T-helper 2 cell treated with Interferon-gamma antibody and Interleukin-4, amounts not matched to agents 100 ng/mL and 5 ng/mL, for 36 hours (primary cell): ENCODE measurements around the gene REM1. TPM values are rescaled to one million over a fixed set of nuclear protein-coding genes. Genes with fewer than 3 reads are reported as not detected.

Source experiments
- intact Hi-C: fragments of 100-400 bp; cut with micrococcal nuclease; formaldehyde crosslinking; loops from one replicate; pipeline ENCODE4 v1.15.1; 2023
- total RNA-seq: library from RNA; stranded (reverse); gene quantifications from 2 replicates; pipeline ENCODE4 v1.2.3, GENCODE V29; 2022

REM1 gene
- total RNA-seq, 1 donor from 2014 or later: not detected

DNA sequence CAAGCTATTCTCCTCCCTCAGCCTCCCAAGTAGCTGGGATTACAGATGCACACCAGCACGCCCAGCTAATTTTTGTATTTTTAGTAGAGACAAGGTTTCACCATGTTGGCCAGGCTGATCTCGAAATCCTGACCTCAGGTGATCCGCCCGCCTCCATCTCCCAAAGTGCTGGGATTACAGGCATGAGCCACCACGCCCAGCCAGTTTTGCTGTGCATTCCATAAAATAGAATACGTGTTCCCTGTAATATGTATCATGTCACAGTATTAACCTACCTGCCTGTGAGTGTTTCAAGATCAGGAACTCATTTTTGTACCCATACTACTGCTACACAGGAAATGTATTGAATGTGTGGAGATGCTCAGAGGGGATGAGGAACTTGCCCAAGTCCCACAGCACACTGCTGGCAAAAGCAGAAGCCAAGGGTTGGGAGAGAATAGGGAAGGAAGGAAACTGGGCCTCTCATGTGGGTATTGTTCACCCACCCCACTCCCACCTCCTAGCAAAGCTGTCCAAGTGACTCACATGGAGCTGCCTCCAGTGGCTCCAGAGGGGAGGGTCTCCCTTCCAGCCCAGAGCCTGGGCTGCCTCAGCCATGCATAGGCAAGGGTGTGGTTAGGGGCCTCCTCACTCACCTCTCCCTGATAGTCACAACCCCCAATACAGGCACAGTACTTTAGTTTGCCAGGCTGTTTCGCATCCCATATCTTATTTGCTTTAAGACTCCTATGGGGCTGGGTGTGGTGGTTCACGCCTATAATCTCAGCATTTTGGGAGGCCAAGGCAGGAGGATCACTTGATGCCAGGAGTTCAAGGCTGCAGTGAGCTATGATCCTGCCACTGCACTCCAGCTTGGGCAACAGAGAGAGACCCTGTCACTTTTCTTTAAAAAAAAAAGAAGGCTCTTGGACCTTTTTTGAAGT is 48.5 kb downstream of the REM1 start:
- intact Hi-C loops: no loop called here

DNA sequence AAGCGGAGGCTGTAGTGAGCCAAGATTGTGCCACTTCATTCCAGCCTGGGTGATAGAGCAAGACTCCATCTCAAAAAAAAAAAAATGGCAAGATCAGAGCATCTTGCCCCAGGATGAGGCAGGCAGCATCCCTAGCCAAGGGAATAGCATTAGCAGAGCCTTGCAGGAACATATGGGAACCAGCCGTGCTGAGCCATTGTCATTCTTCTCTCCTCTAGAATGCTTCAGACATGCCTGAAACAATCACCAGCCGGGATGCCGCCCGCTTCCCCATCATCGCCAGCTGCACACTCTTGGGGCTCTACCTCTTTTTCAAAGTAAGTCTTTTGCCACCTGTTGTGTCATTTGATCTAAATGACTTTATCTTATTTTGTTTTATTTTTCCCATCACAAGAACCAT is 52.2 kb downstream of the REM1 start:
- intact Hi-C loops: no loop called here

Other genes with a start within 250 kb of the REM1 start
- not detected in 2 replicates for gene DEFB115, start 217.6 kb upstream of the REM1 start, total RNA-seq
- gene DEFB116, start 166.7 kb upstream of the REM1 start, total RNA-seq: not detected in 2 replicates
- gene DEFB118, start 106.7 kb upstream of the REM1 start, total RNA-seq: not detected in 2 replicates
- not detected in 2 replicates for gene DEFB119, start 84.7 kb upstream of the REM1 start, total RNA-seq
- gene DEFB121, start 69.1 kb upstream of the REM1 start, total RNA-seq: not detected in 2 replicates
- not detected in 2 replicates for gene DEFB123, start 34.7 kb upstream of the REM1 start, total RNA-seq
- gene DEFB124, start 161 bp upstream of the REM1 start, total RNA-seq: not detected in 2 replicates
- gene HM13, start 39.2 kb downstream of the REM1 start, total RNA-seq: 189 and 191 TPM in 2 replicates
- 0.18 and 0.59 TPM in 2 replicates for gene ID1, start 130.0 kb downstream of the REM1 start, total RNA-seq
- gene COX4I2, start 162.6 kb downstream of the REM1 start, total RNA-seq: not detected in 2 replicates
- gene BCL2L1, start 247.6 kb downstream of the REM1 start, total RNA-seq: 73.4 and 76.7 TPM in 2 replicates